COLO668 (cell line): Measurements from ENCODE around the gene OPN1MW.
"Not testable (repeated sequence)": the region's sequence is repeated elsewhere in the genome, so short reads cannot be mapped to it uniquely, and the experiment has no call there.

Source experiments
- DNase-seq: peaks from one replicate; lab custom pipeline; 2025; ENCODE audit not compliant: unreplicated experiment; lab: John Stamatoyannopoulos, UW

OPN1MW gene

DNA sequence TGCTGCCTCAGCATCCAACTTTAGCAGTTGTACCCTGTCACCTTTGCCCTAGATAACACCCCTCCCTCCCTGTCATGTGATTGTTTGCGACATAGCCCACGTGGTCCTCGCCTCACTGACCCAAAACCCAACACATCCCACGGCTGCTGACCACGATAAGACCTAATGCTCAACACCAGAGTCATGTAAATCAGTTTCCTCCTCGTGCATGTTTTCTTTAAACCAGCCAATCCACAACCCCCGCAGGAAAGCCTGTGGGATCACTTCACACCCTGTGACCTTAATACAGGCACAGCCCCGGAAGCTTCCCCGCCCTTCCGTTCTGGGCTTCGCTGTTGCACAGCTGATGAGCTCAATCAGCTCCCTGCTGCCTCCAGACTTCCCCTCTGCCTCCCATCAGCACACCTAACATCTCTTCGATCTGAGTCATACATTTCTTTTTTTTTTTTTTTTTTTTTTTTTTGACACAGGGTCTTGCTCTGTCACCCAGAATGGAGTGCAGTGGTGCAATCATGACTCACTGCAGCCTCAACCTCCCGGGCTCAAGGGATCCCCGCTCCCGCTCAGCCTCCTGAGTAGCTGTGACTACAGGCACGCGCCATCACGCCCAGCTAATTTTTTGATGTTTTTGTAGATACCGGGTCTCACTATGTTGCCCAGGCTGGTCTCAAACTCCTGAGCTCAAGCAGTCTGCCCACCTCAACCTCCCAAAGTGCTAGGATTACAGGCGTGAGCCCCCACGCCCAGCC lies 27.4 kb downstream of the OPN1MW start:
- DNase-seq = not testable (repeated sequence)

DNA sequence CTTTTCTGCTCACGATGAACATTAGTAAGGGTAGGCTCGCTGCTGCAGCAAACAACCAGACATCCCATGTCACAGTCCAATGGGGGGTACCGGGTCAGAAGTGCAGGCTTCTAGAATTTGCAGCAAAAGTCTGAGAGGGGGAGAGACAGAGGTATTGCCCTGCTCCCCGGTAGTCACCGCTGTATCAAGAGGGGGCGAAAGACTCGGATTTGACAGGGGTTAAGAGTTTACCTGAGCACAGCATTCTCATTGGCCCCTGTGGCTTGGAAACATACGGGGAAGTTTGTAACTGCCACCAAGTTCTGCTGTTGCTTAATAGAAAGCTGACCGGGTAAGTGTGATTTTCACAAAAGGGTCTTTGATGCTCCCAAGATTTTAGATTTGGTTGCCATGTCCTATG lies 28.7 kb downstream of the OPN1MW start:
- DNase-seq = not testable (repeated sequence)

DNA sequence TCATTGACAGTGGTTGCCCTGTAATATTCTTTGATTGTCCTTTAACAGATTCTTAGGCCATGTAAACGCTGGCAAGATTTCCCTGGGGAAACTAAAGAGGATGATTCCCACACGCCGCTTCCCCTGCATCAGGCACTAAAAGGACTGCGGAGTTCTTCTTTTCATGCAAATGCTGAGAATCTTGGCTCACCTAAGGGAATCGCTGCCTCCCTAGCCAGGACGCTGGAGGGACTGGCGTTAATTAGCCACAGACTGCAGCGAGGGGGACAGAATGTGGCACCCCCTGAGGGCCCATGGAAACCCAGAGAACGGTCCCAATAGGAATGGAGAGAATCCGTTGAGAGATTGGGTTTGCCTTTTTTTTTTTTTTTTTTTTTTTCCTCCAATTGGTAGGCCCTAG lies 29.1 kb downstream of the OPN1MW start:
- DNase-seq = not testable (repeated sequence)

DNA sequence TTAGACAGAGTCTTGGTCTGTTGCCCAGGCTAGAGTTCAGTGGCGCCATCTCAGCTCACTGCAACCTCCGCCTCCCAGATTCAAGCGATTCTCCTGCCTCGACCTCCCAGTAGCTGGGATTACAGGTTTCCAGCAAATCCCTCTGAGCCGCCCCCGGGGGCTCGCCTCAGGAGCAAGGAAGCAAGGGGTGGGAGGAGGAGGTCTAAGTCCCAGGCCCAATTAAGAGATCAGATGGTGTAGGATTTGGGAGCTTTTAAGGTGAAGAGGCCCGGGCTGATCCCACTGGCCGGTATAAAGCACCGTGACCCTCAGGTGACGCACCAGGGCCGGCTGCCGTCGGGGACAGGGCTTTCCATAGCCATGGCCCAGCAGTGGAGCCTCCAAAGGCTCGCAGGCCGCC lies 37.1 kb downstream of the OPN1MW start, which contains the start of gene OPN1MW2:
OPN1MW2 (plus strand) TSS at position 301 of the 400 bp plus-strand sequence; CDS start at position 361, 60 bp downstream.
- DNase-seq = not testable (repeated sequence)

DNA sequence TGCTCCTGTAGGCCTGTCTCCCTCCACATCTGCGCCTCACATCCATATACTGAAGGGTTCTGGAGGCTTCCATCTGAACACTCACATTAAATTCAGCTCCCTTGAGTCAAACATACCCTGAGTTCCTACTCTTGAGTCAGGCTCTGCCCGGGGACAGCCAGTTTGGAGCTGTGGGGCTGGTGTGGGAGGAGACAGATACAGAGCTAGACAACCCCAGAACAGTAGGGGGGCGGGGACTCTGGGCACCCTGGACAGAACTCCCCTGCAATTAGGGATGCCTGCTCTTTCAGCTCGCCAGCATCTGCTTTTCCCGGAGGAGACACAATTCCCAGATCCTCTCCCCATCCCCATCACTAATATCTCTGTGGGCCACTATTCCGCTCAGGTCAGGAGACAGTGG lies 42.9 kb downstream of the OPN1MW start:
- DNase-seq = not testable (repeated sequence)

DNA sequence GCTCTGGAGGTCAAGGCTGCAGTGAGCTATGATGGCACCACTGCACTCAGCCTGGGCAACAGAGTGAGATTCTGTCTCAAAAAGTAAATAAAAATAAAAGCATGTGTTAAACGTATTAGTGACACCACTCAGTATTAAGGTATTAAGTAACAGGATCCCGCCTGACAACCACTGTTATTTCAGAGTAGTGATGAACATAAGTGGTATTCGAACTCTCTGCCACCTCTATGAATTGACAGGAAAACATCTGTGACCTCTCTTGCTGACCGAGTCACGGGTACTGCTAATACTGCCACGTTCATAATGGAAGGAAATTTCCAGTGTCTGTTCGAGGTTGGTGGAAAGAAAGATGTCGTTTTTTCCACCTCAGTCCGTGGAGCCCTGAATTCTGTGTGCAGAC lies 44.3 kb downstream of the OPN1MW start:
- DNase-seq = not testable (repeated sequence)

DNA sequence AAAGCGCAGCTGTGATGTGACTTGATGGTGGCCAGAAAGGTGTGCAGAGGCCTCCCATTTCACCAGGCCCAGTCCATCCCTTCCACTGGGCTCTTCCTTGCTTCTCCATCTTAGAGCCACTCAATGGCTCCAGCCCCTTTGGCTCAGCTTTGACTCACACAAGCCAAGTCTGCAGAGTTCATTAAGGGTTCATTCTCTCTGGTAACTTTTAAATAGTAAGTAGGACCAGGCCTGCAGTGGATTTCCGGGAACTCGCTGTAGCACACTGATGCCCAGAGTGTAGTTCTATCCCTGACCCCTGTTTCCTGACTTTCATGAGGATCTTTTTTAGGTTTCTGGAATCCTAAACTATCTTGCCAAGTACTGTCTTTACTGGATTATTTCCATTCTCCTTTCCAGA lies 49.0 kb downstream of the OPN1MW start:
- not testable (repeated sequence) for DNase-seq

DNA sequence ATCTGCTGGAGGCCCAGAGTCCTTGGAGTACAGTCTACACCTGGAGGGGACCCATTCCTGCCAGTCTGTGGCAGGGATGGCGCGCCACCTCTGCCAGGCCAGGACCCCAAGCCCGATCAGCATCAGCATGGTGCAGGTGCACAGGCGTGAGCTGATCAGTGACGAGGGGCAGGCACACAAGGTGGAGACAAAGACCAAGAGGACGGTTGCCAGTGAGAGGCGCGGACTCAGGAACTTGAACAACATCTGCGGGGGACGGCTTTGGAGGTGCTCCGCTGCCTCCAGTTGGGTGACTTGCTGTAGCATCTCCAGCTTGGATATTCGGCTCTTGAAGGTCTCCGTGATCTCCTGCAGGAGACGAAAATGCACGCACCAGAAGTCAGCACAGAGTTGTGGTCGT lies 51.2 kb downstream of the OPN1MW start:
- not testable (repeated sequence) for DNase-seq

DNA sequence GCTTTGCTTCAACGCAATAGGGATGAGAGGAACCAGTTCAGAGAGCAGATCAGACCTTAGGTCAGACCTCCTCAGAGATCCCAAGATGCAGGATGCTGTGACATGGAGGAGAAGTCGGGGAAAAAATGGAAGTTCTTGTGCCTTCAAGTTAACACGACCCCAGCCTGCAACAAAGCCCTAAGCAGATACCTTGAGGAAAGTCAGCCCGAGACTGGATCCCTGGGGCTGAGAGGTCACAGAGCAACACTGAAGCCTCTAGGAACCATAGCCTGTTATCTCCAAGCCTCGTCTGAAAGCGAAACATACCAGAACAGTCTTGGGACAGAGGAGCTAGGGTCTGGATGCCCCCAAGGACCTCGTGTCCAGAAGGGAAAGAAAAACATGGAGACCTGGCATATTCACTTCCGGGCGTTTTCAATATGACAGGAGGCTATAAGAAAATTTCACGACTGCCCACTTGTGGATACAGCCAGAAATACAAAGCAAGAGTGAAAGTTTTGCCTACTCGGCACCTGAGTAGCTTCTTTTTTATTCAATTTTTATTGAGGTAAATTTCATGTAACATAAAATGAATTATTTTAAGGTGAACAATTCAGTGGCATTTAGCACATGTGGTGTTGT lies 56.7 kb downstream of the OPN1MW start:
- not testable (repeated sequence) for DNase-seq

DNA sequence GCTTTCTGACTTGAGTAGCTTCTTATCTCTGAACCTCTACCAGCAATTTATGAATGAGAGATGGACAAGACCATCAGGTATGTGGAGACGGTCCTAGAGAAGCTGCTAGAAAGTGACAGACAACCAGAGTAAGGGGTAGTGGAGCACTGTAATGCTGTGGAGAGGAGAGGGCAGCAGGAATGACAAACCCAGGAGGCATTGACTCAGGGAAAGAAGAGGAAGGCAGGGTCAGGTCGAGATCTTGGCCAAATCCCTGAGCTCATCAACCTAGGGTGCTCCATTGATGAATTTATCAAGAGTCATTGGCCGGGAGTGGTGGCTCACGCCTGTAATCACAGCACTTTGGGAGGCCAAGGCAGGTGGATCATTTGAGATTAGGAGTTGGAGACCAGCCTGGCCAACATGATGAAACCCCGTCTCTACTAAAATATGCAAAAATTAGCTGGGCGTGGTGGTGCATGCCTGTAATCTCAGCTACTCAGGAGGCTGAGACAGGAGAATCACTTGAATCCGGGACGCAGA lies 57.6 kb downstream of the OPN1MW start:
- DNase-seq = not testable (repeated sequence)
